PC-3 (cell line): ENCODE results near the gene IL16. TPM values are rescaled to one million over a fixed set of nuclear protein-coding genes. Genes with fewer than 3 reads are reported as not detected.

Source experiments
- ATAC-seq: fragments of 200-7000 bp; cut with Tn5 transposase; 2 replicates; pipeline ENCODE4 v1.9.1; 2020; ENCODE audit warnings: mild to moderate bottlenecking, moderate library complexity
- BruUV-seq: library from RNA; stranded (reverse); fragments of 400-500 nt; replicated peaks from 2 replicates; lab custom pipeline; 2021; lab: Mats Ljungman, UMichigan
- CTCF ChIA-PET: fragments of 300-600 bp; sonication (Branson Sonifier 250); formaldehyde crosslinking; loops from one replicate; lab custom pipeline; 2022; ENCODE audit warnings: antibody characterized with exemption; lab: Charles Lee
- POLR2A ChIA-PET: fragments of 300-600 bp; sonication (Branson Sonifier 250); formaldehyde crosslinking; loops from one replicate; lab custom pipeline; 2022; ENCODE audit warnings: antibody characterized with exemption; ENCODE audit not compliant: unreplicated experiment; lab: Charles Lee
- DNase-seq: peaks from one replicate; pipeline ENCODE4 v3.0.0-alpha.2; 2015
- H2AFZ ChIP-seq: fragments of 300-600 bp; sonication (generic); 2 replicates; pipeline ENCODE4 v1.6.0; 2016; ENCODE audit warnings: antibody characterized with exemption, low read length
- H3F3A ChIP-seq: fragments of 300-600 bp; sonication (generic); one replicate; pipeline ENCODE4 v1.6.0; 2017; ENCODE audit warnings: antibody characterized with exemption, low read length, control low read depth, mild to moderate bottlenecking; ENCODE audit not compliant: unreplicated experiment
- H3K27ac ChIP-seq: fragments of 300-600 bp; sonication (generic); 2 replicates; pipeline ENCODE4 v1.5.1; 2016; ENCODE audit warnings: mild to moderate bottlenecking, low read length
- H3K27me3 ChIP-seq: fragments of 300-600 bp; sonication (generic); 2 replicates; pipeline ENCODE4 v1.6.1; 2016; ENCODE audit warnings: low read length, mixed read lengths
- H3K36me3 ChIP-seq: fragments of 300-600 bp; sonication (generic); 2 replicates; pipeline ENCODE4 v1.6.1; 2016; ENCODE audit warnings: low read depth, mixed run types, low read length, mixed read lengths
- H3K4me1 ChIP-seq: fragments of 300-600 bp; sonication (generic); 2 replicates; pipeline ENCODE4 v1.5.1; 2016; ENCODE audit warnings: low read length; ENCODE audit not compliant: insufficient read depth
- H3K4me2 ChIP-seq: fragments of 300-600 bp; sonication (generic); 2 replicates; pipeline ENCODE4 v1.6.0; 2016; ENCODE audit warnings: low read length
- H3K4me3 ChIP-seq: fragments of 300-600 bp; sonication (generic); 2 replicates; pipeline ENCODE4 v1.5.1; 2016; ENCODE audit warnings: mild to moderate bottlenecking, low read length, mixed read lengths
- H3K79me2 ChIP-seq: fragments of 300-600 bp; sonication (generic); 2 replicates; pipeline ENCODE4 v1.6.1; 2017; ENCODE audit warnings: low read length, mixed read lengths
- H3K9ac ChIP-seq: fragments of 300-600 bp; sonication (generic); 2 replicates; pipeline ENCODE4 v1.6.0; 2016; ENCODE audit warnings: mild to moderate bottlenecking, low read length
- H3K9me2 ChIP-seq: fragments of 300-600 bp; sonication (generic); replicated peaks from 2 replicates; pipeline ENCODE4 v1.6.1; 2016; ENCODE audit warnings: mixed run types, low read length, mixed read lengths
- H3K9me3 ChIP-seq: fragments of 300-600 bp; sonication (generic); 2 replicates; pipeline ENCODE4 v1.6.1; 2016; ENCODE audit warnings: low read length, mixed read lengths
- H4K20me1 ChIP-seq: fragments of 300-600 bp; sonication (generic); 2 replicates; pipeline ENCODE4 v1.6.1; 2016; ENCODE audit warnings: low read length, mixed read lengths
- EZH2 ChIP-seq: fragments of 300-600 bp; sonication (generic); IDR thresholded peaks from one replicate; pipeline ENCODE4 v1.6.1; 2017; ENCODE audit warnings: antibody characterized with exemption, mild to moderate bottlenecking, low read length; ENCODE audit not compliant: unreplicated experiment
- EZH2phosphoT487 ChIP-seq: fragments of 300-600 bp; sonication (generic); IDR thresholded peaks from 2 replicates; pipeline ENCODE4 v1.6.1; 2018; ENCODE audit warnings: mild to moderate bottlenecking, antibody characterized with exemption, low read length, borderline replicate concordance
- intact Hi-C: fragments of 100-400 bp; cut with micrococcal nuclease; formaldehyde crosslinking; loops from 2 replicates; pipeline ENCODE4 v1.9.0; 2023
- total RNA-seq: library from RNA; depleted of rRNA; stranded (reverse); fragments of >200 nt; gene quantifications from 2 replicates; pipeline ENCODE4 v1.2.3, GENCODE V29; 2014
- TF ChIP-seq, protein P1 (sequence below): fragments of 300-600 bp; sonication (generic); conservative IDR thresholded peaks from 2 replicates; pipeline ENCODE4 v1.5.1; 2017; ENCODE audit warnings: antibody characterized with exemption, low read depth, mild to moderate bottlenecking, low read length

The IL16 gene
- total RNA-seq, 1 experiment from 2014 or later: 0.04 TPM

- ATAC-seq: no peak
- no peak overlapping the region for H3K9ac ChIP-seq
- DNase-seq: peak; percentile 17
- H3K9me3 ChIP-seq: no peaks in the 10 kb centered on the region
- H2AFZ ChIP-seq: no peak overlapping the region
- CTCF ChIA-PET: no interaction called here
- peak overlapping the region; percentile 37 for H3K27ac ChIP-seq
- POLR2A ChIA-PET: no interaction called here
- H3K79me2 ChIP-seq: no peaks in the 10 kb centered on the region
- no peaks in the 10 kb centered on the region for H3F3A ChIP-seq
- H3K4me1 ChIP-seq: peaks cover 22% of the 10 kb centered on the region
- BruUV-seq: no TSS peak
- peak overlapping the region; percentile 59 for H3K4me2 ChIP-seq
- intact Hi-C loops: no loop called here
- no peaks in the 10 kb centered on the region for H4K20me1 ChIP-seq
- no peak overlapping the region for H3K4me3 ChIP-seq
- no peaks in the 10 kb centered on the region for H3K9me2 ChIP-seq
- no peaks in the 10 kb centered on the region for H3K27me3 ChIP-seq
- no peaks in the 10 kb centered on the region for H3K36me3 ChIP-seq
- TF ChIP-seq EZH2phosphoT487 (no peak), EZH2 (no peak)
- TF ChIP-seq, protein P1, sequence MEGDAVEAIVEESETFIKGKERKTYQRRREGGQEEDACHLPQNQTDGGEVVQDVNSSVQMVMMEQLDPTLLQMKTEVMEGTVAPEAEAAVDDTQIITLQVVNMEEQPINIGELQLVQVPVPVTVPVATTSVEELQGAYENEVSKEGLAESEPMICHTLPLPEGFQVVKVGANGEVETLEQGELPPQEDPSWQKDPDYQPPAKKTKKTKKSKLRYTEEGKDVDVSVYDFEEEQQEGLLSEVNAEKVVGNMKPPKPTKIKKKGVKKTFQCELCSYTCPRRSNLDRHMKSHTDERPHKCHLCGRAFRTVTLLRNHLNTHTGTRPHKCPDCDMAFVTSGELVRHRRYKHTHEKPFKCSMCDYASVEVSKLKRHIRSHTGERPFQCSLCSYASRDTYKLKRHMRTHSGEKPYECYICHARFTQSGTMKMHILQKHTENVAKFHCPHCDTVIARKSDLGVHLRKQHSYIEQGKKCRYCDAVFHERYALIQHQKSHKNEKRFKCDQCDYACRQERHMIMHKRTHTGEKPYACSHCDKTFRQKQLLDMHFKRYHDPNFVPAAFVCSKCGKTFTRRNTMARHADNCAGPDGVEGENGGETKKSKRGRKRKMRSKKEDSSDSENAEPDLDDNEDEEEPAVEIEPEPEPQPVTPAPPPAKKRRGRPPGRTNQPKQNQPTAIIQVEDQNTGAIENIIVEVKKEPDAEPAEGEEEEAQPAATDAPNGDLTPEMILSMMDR: no peak
Measured at GRCh38 chr15:81297603-81298575, 101.2 kb downstream of the IL16 start.

- Histone ChIP-seq H3K79me2 (no peaks in the 10 kb centered on the region), H3K27me3 (no peaks in the 10 kb centered on the region), H4K20me1 (no peaks in the 10 kb centered on the region), H3K4me1 (peaks cover 22% of the 10 kb centered on the region), H3K9ac (no peak overlapping the region), H3K9me2 (no peaks in the 10 kb centered on the region), H3K36me3 (no peaks in the 10 kb centered on the region), H3K4me3 (no peak overlapping the region), H3K9me3 (no peaks in the 10 kb centered on the region), H2AFZ (no peak overlapping the region), H3F3A (no peaks in the 10 kb centered on the region), H3K27ac (no peak overlapping the region), H3K4me2 (no peak overlapping the region)
- intact Hi-C loops: no loop called here
- ChIA-PET POLR2A (no interaction called here), CTCF (no interaction called here)
- TF ChIP-seq, protein P1: no peak
- no peak for TF ChIP-seq EZH2phosphoT487
- no peak for TF ChIP-seq EZH2
- BruUV-seq: no TSS peak
- no peak for DNase-seq
- no peak for ATAC-seq
Measured at GRCh38 chr15:81298611-81299010, 101.9 kb downstream of the IL16 start.

DNA sequence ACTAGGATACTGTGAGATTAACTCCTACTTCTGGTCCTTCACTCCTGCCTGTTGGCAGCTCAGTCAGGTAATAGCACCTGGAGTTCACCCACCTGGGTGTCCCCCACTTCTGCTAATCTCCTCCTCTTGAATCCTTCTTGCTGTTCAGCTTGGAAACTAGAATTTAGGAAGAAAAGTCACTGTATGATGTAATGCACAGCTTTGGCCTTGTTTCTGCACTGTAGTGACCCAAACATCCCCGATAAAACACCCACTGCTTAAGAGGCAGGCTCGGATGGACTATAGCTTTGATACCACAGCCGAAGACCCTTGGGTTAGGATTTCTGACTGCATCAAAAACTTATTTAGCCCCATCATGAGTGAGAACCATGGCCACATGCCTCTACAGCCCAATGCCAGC lies 102.5 kb downstream of the IL16 start:
- no peaks in the 10 kb centered on the region for H3F3A ChIP-seq
- H3K9me2 ChIP-seq: no peaks in the 10 kb centered on the region
- H3K9me3 ChIP-seq: no peaks in the 10 kb centered on the region
- BruUV-seq: no TSS peak
- TF ChIP-seq EZH2 (no peak), EZH2phosphoT487 (no peak)
- TF ChIP-seq, protein P1: no peak
- H3K36me3 ChIP-seq: no peaks in the 10 kb centered on the region
- intact Hi-C loops: no loop called here
- H3K27me3 ChIP-seq: no peaks in the 10 kb centered on the region
- CTCF ChIA-PET: no interaction called here
- no peak overlapping the region for H3K9ac ChIP-seq
- POLR2A ChIA-PET: no interaction called here
- DNase-seq (no peak), ATAC-seq (no peak)
- H3K27ac ChIP-seq: no peak overlapping the region
- H3K4me3 ChIP-seq: no peak overlapping the region
- no peak overlapping the region for H2AFZ ChIP-seq
- no peaks in the 10 kb centered on the region for H3K79me2 ChIP-seq
- no peaks in the 10 kb centered on the region for H4K20me1 ChIP-seq
- no peak overlapping the region for H3K4me2 ChIP-seq
- peaks cover 22% of the 10 kb centered on the region for H3K4me1 ChIP-seq
